GM19025 (cell line): ENCODE data around the gene PAN2.
"Not testable (repeated sequence)": the region's sequence is repeated elsewhere in the genome, so short reads cannot be mapped to it uniquely, and the experiment has no call there.

ENCODE experiments used
- ATAC-seq: cut with Tn5 transposase; IDR thresholded peaks from one replicate; pipeline ENCODE4 v1.9.1; 2021; ENCODE audit warnings: mild to moderate bottlenecking, low read depth, moderate library complexity; ENCODE audit not compliant: unreplicated experiment

Gene PAN2

GRCh38 chr12:56315622-56316473 is 18.0 kb downstream of the PAN2 start, which contains the start of gene CNPY2:
CNPY2 (minus strand) TSS chr12:56315988; CDS start chr12:56315217, 771 bp downstream.
- ATAC-seq = peak; percentile 82

GRCh38 chr12:56315249-56315621 is 18.6 kb downstream of the PAN2 start:
- no peak for ATAC-seq

- no peak for ATAC-seq
Measured at GRCh38 chr12:56311003-56311402, 22.8 kb downstream of the PAN2 start.

- no peak for ATAC-seq
Measured at GRCh38 chr12:56308714-56309113, 25.1 kb downstream of the PAN2 start.

- no peak for ATAC-seq
Measured at GRCh38 chr12:56307221-56307965, 26.4 kb downstream of the PAN2 start.

GRCh38 chr12:56304872-56305590 is 28.8 kb downstream of the PAN2 start:
- ATAC-seq = no peak

GRCh38 chr12:56304276-56304675 is 29.5 kb downstream of the PAN2 start:
- no peak for ATAC-seq

- no peak for ATAC-seq
Measured at GRCh38 chr12:56300644-56301464, 32.9 kb downstream of the PAN2 start.

- ATAC-seq = peak; percentile 93
Measured at GRCh38 chr12:56299853-56300643, 33.8 kb downstream of the PAN2 start, which contains the start of gene CS. CS (minus strand) TSS chr12:56300330; CDS start chr12:56300201, 129 bp downstream.

GRCh38 chr12:56299308-56299852 is 34.4 kb downstream of the PAN2 start:
- no peak for ATAC-seq

- ATAC-seq = no peak
Measured at GRCh38 chr12:56298828-56299227, 35.0 kb downstream of the PAN2 start.

GRCh38 chr12:56297400-56297799 is 36.4 kb downstream of the PAN2 start:
- ATAC-seq = no peak

GRCh38 chr12:56296295-56296694 is 37.5 kb downstream of the PAN2 start:
- ATAC-seq = no peak

GRCh38 chr12:56293795-56294194 is 40.0 kb downstream of the PAN2 start:
- no peak for ATAC-seq

GRCh38 chr12:56288705-56289387 is 45.0 kb downstream of the PAN2 start:
- ATAC-seq = no peak

GRCh38 chr12:56286044-56286830 is 47.6 kb downstream of the PAN2 start:
- ATAC-seq = no peak

GRCh38 chr12:56284263-56284662 is 49.5 kb downstream of the PAN2 start:
- ATAC-seq = not testable (repeated sequence)

GRCh38 chr12:56282579-56282978 is 51.2 kb downstream of the PAN2 start:
- ATAC-seq = no peak
